ENCODE data around the gene CDH18. TPM values are rescaled to one million over a fixed set of nuclear protein-coding genes. Genes with fewer than 3 reads are reported as not detected.

The CDH18 gene
- total RNA-seq, 1 experiment from 2014 or later: not detected

DNA sequence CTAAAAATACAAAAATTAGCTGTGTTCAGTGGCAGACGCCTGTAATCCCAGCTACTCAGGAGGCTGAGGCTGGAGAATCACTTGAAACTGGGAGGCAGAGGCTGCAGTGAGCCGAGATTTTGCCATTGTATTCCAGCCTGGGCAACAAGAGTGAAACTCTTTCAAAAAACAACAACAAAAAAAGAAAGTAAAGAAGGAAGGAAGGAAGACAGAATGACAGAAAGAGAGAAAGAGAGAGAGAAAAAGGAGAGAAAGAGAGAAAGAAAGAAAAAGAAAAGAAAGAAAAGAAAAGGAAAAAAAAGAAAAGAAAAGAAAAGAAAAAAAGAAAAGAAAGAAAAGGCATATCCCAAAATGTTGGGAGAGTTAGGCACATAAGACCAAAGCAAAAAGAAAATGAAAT, 278.6 kb downstream of the CDH18 start:
- Histone ChIP-seq H3K9me3 (ENCODE audit: control insufficient read depth in 1 of 2, insufficient read depth in 1 of 2, low read depth in 1 of 2, low read length in 2 of 2) (peaks cover 0 to 4% of the 10 kb centered on the region in 2 experiments; a peak in 2 of 4 replicates), H3K27me3 (ENCODE audit: insufficient read depth, low read length) (no peaks in the 10 kb centered on the region), H3K9me2 (ENCODE audit: insufficient read depth) (no peaks in the 10 kb centered on the region), H3K36me3 (ENCODE audit: control insufficient read depth in 1 of 2, insufficient read depth in 2 of 2, low read length in 2 of 2) (no peaks in the 10 kb centered on the region; a peak in 1 of 4 replicates), H3K4me2 (ENCODE audit: low read length) (no peak overlapping the region), H3K79me2 (ENCODE audit: insufficient read depth, low read length) (no peaks in the 10 kb centered on the region), H3K27ac (ENCODE audit: low read depth, low read length) (no peak overlapping the region), H3K4me3 (replicated peaks in 1 of 2; ENCODE audit: low read depth in 1 of 2, low read length in 2 of 2) (no peak overlapping the region), H3K4me1 (ENCODE audit: control insufficient read depth in 1 of 2, insufficient read depth in 2 of 2, low read length in 2 of 2) (no peaks in the 10 kb centered on the region), H2AFZ (ENCODE audit: low read depth, low read length, poor library complexity, severe bottlenecking) (no peak overlapping the region), H3K9ac (ENCODE audit: low read length) (no peak overlapping the region), H4K20me1 (ENCODE audit: insufficient read depth) (no peaks in the 10 kb centered on the region)
- DNase-seq (ENCODE audit: low read depth, low spot score): no peak
- intact Hi-C loops (cut with micrococcal nuclease): no loop called here
- ATAC-seq: no peak
- TF ChIP-seq YY1 (IDR thresholded peaks at IDR 0.05; ENCODE audit: extremely low read depth, insufficient replicate concordance, low read depth, low read length) (no peak), SIN3A (IDR thresholded peaks at IDR 0.05; ENCODE audit: low read depth) (no peak), REST (IDR thresholded peaks at IDR 0.05; ENCODE audit: low read depth) (no peak), MAX (IDR thresholded peaks at IDR 0.05) (no peak), SRF (IDR thresholded peaks at IDR 0.05; ENCODE audit: low read depth) (no peak), TCF7L2 (IDR thresholded peaks at IDR 0.05; ENCODE audit: borderline replicate concordance, extremely low read depth, insufficient read depth, insufficient read length) (no peak), JUND (IDR thresholded peaks at IDR 0.05) (no peak), ZFX (IDR thresholded peaks at IDR 0.05) (no peak), CBX3 (IDR thresholded peaks at IDR 0.05; ENCODE audit: low read depth) (no peak), EGR1 (IDR thresholded peaks at IDR 0.05; ENCODE audit: low read depth) (no peak), POLR2A (IDR thresholded peaks at IDR 0.05; ENCODE audit: borderline replicate concordance, extremely low read depth, insufficient read depth, insufficient read length) (no peak), POLR2AphosphoS5 (IDR thresholded peaks at IDR 0.05; ENCODE audit: low read depth, low read length) (no peak), EZH2phosphoT487 (IDR thresholded peaks at IDR 0.05; ENCODE audit: borderline replicate concordance) (no peak), CEBPB (IDR thresholded peaks at IDR 0.05; ENCODE audit: low read depth) (no peak), SP1 (IDR thresholded peaks at IDR 0.05; ENCODE audit: low read depth) (no peak), ZNF274 (IDR thresholded peaks at IDR 0.05; ENCODE audit: low read depth, low read length) (no peak)
- TF ChIP-seq, protein P1, sequence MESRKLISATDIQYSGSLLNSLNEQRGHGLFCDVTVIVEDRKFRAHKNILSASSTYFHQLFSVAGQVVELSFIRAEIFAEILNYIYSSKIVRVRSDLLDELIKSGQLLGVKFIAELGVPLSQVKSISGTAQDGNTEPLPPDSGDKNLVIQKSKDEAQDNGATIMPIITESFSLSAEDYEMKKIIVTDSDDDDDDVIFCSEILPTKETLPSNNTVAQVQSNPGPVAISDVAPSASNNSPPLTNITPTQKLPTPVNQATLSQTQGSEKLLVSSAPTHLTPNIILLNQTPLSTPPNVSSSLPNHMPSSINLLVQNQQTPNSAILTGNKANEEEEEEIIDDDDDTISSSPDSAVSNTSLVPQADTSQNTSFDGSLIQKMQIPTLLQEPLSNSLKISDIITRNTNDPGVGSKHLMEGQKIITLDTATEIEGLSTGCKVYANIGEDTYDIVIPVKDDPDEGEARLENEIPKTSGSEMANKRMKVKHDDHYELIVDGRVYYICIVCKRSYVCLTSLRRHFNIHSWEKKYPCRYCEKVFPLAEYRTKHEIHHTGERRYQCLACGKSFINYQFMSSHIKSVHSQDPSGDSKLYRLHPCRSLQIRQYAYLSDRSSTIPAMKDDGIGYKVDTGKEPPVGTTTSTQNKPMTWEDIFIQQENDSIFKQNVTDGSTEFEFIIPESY (IDR thresholded peaks at IDR 0.05; ENCODE audit: extremely low read depth, insufficient replicate concordance, low read length): no peak
- TF ChIP-seq, protein P2, sequence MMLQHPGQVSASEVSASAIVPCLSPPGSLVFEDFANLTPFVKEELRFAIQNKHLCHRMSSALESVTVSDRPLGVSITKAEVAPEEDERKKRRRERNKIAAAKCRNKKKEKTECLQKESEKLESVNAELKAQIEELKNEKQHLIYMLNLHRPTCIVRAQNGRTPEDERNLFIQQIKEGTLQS (IDR thresholded peaks at IDR 0.05): no peak
- POLR2A ChIA-PET: no interaction called here
- RAD21 ChIA-PET (ENCODE audit: low non-redundant PET in 1 of 2, low total read pairs in 2 of 2, uncharacterized antibody in 2 of 2, unreplicated experiment in 2 of 2): no interaction called here
- CTCF ChIA-PET: no interaction called here
- no TSS peak for BruUV-seq (replicated peaks)
